ENCODE data around the gene ARL6IP1. TPM values are rescaled to one million over a fixed set of nuclear protein-coding genes. Genes with fewer than 3 reads are reported as not detected.

The ARL6IP1 gene
- total and polyA plus RNA-seq, 3 experiments from 2014 or later, result 90.6 to 229 (median 92.8) TPM

DNA sequence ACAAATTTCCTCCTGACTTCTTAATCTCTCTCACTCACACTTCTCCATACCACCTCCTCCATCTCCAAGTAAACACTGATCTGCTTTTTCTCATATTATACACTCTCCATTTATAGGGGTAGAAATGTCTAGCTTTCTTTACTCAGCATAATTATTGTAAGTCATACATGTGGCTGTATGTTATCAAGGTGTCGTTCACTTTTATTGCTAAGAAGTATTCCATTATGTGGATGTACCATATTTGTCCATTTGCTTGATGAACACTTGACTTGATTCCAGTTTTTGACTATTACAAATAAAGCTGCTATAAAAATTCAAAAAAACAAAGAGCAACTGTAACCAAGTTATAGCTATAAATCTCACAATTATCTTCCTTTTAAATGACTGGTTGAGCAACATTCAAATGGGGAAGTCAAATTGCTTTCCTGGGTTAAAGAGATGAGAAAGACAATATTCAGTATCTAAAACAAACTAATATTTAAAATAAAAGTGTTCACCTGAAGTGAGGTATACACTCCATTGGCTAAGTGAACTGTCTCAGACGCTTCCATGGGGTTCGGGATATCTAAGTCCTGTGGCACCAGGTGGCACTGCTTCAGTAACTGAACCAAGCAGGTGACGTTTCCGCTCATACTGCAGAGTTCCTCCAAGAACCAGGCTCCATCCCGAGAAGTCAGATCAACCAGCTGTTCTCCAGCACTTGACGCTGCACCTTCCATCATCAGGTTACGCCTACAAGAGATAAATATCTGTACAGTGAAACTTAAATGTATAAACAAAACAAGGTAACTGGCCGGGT is 32.6 kb upstream of the ARL6IP1 start:
- ChIA-PET POLR2A (interaction anchor here (0.5 kb wide), 1 partner anchor 51 kb away, joined by 3 read pairs; no protein-coding TSS in a partner anchor), CTCF (interaction anchor here (2.8 kb wide), 1 partner anchor 32 kb away, joined by 9 read pairs; the partner anchor contains the start of gene ARL6IP1)
- no peak for DNase-seq
- no peaks in the 10 kb centered on the region for H3K27me3 ChIP-seq (ENCODE audit: insufficient read depth, low read length, poor library complexity, severe bottlenecking)
- H3K27ac ChIP-seq (ENCODE audit: low read depth, low read length), result no peak overlapping the region
- peak overlapping the region in 3 of 8 donors; percentile 29 to 51 (median 32) for H3K27ac Mint-ChIP-seq
- H3K4me1 ChIP-seq (ENCODE audit: insufficient read depth, low read length), result no peaks in the 10 kb centered on the region
- no peak overlapping the region for H3K4me3 ChIP-seq (ENCODE audit: low read length)
- H3K4me3 Mint-ChIP-seq, result no peak overlapping the region
- no peaks in the 10 kb centered on the region for H3K9me3 Mint-ChIP-seq
- H3K4me1 Mint-ChIP-seq, result peaks cover 0 to 3% (median 0%) of the 10 kb centered on the region in 3 donors
- H3K9me3 ChIP-seq (ENCODE audit: low read length), result no peaks in the 10 kb centered on the region
- peaks cover 83% of the 10 kb centered on the region for H3K36me3 ChIP-seq (ENCODE audit: insufficient read depth, low read length)
- peaks cover 5 to 88% (median 33%) of the 10 kb centered on the region in 3 donors for H3K36me3 Mint-ChIP-seq
- no peaks in the 10 kb centered on the region for H3K27me3 Mint-ChIP-seq

DNA sequence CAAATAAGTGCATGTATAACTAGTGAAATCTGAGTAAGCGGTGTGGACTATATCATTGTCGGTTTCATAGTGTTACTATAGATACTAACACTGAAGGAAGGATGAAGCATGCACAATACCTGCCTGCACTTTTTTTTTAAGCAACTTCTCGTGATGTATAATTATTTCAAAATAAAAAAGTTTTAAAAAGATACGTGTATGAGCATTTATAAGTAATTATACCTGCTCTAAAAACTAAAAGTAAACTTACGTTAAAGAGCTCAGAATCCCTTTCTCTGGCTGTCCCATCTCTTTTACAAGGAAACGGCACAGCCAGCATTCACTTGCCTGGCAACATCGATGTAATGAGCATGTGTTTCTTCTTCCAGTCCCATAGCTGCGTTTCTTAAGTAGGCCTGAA is 31.3 kb upstream of the ARL6IP1 start:
- no peak overlapping the region for H3K27ac Mint-ChIP-seq
- POLR2A ChIA-PET, result no interaction called here
- peaks cover 0 to 3% (median 0%) of the 10 kb centered on the region in 3 donors for H3K4me1 Mint-ChIP-seq

DNA sequence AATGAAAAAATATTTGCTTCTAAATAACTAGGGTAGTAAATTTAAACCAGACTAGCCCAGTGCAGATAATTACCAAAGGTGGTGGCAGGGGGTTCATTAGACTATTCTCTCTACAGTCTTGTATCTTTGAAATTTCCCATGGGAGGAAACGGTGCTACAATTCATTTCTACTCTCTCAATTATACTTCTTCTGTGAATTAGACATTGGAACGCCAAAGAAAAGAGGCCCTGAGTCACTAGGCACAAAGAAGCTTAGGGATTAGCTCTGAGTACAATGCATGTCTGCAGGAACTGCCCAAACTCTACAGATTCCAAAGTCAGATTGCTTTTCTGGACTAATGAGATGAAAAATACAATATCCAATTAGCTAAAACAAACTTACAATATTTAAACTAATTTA is 30.7 kb upstream of the ARL6IP1 start:
- Mint-ChIP-seq H3K36me3 (peaks cover 12 to 83% (median 36%) of the 10 kb centered on the region in 3 donors), H3K4me1 (peaks cover 0 to 3% (median 0%) of the 10 kb centered on the region in 3 donors), H3K27me3 (no peaks in the 10 kb centered on the region), H3K27ac (no peak overlapping the region), H3K4me3 (no peak overlapping the region), H3K9me3 (no peaks in the 10 kb centered on the region)
- Histone ChIP-seq H3K27ac (ENCODE audit: low read depth, low read length) (no peak overlapping the region), H3K9me3 (ENCODE audit: low read length) (no peaks in the 10 kb centered on the region), H3K4me3 (ENCODE audit: low read length) (no peak overlapping the region), H3K4me1 (ENCODE audit: insufficient read depth, low read length) (no peaks in the 10 kb centered on the region), H3K36me3 (ENCODE audit: insufficient read depth, low read length) (peaks cover 74% of the 10 kb centered on the region), H3K27me3 (ENCODE audit: insufficient read depth, low read length, poor library complexity, severe bottlenecking) (no peaks in the 10 kb centered on the region)
- POLR2A ChIA-PET, result no interaction called here
- no peak for DNase-seq
- CTCF ChIA-PET, result no interaction called here

More for the DNA sequence above, 31.3 kb upstream of the ARL6IP1 start:
- Histone ChIP-seq H3K4me1 (ENCODE audit: insufficient read depth, low read length) (no peaks in the 10 kb centered on the region), H3K9me3 (ENCODE audit: low read length) (no peaks in the 10 kb centered on the region), H3K27me3 (ENCODE audit: insufficient read depth, low read length, poor library complexity, severe bottlenecking) (no peaks in the 10 kb centered on the region), H3K4me3 (ENCODE audit: low read length) (no peak overlapping the region), H3K36me3 (ENCODE audit: insufficient read depth, low read length) (peaks cover 80% of the 10 kb centered on the region), H3K27ac (ENCODE audit: low read depth, low read length) (no peak overlapping the region)
- Mint-ChIP-seq H3K27me3 (no peaks in the 10 kb centered on the region), H3K9me3 (no peaks in the 10 kb centered on the region), H3K36me3 (peaks cover 12 to 88% (median 37%) of the 10 kb centered on the region in 3 donors), H3K4me3 (no peak overlapping the region)
- CTCF ChIA-PET, result interaction anchor here (2.8 kb wide), 1 partner anchor 31 kb away, joined by 9 read pairs; the partner anchor contains the start of gene ARL6IP1
- no peak for DNase-seq

DNA sequence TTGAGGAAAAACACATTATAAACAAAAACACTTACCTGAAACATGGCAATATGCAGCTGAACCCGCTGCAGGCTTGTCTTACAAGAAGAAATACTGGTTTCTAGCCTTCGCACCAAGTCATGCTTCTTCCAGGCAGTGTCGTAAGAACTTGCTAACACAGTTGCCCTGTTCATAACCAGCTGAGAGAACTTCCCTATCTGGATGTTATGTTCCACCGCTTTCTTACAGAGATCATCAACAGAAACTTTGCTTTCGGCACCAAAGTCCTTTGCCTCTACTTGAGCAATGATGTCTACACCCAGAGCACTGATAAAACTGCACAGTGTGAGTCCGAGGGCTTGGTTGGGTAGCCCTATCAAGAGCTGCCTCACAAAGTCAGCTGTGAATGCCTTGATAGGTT is 27.9 kb upstream of the ARL6IP1 start:
- H3K4me3 Mint-ChIP-seq, result no peak overlapping the region
- H3K4me1 Mint-ChIP-seq, result peaks cover 0 to 3% (median 0%) of the 10 kb centered on the region in 3 donors
- H3K36me3 Mint-ChIP-seq, result peaks cover 12 to 56% (median 22%) of the 10 kb centered on the region in 3 donors
- no peak overlapping the region for H3K4me3 ChIP-seq (ENCODE audit: low read length)
- no peaks in the 10 kb centered on the region for H3K4me1 ChIP-seq (ENCODE audit: insufficient read depth, low read length)
- ChIA-PET CTCF (interaction anchor here (1.2 to 2.3 kb wide), 2 partner anchors 9 to 11 kb away, joined by 3 to 9 read pairs; no protein-coding TSS in a partner anchor), POLR2A (no interaction called here)
- H3K27ac Mint-ChIP-seq, result no peak overlapping the region
- DNase-seq, result no peak
- H3K36me3 ChIP-seq (ENCODE audit: insufficient read depth, low read length), result peaks cover 49% of the 10 kb centered on the region
- H3K27ac ChIP-seq (ENCODE audit: low read depth, low read length), result no peak overlapping the region
- no peaks in the 10 kb centered on the region for H3K9me3 ChIP-seq (ENCODE audit: low read length)
- no peaks in the 10 kb centered on the region for H3K27me3 ChIP-seq (ENCODE audit: insufficient read depth, low read length, poor library complexity, severe bottlenecking)
- no peaks in the 10 kb centered on the region for H3K27me3 Mint-ChIP-seq
- no peaks in the 10 kb centered on the region for H3K9me3 Mint-ChIP-seq

DNA sequence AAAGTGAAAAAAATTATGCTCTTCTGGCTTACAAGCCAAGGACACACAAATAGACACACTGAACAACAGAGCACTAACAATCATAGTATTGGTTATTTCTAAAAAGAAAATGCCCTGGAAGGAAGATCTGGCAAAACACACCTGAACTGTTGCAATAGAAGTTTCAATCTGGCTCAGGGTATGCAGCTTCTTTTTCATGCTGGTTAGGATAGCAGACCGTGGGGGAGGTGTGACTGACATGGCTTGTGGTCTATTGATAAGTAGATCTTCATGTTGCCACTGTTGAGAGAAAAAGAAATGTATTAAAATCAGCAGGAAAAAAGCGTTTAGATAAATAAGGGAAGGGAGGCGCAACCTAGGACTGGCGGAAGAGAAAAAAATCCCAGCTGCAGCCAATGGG is 26.5 kb upstream of the ARL6IP1 start:
- Histone ChIP-seq H3K4me3 (ENCODE audit: low read length) (no peak overlapping the region), H3K27me3 (ENCODE audit: insufficient read depth, low read length, poor library complexity, severe bottlenecking) (no peaks in the 10 kb centered on the region), H3K27ac (ENCODE audit: low read depth, low read length) (no peak overlapping the region), H3K9me3 (ENCODE audit: low read length) (no peaks in the 10 kb centered on the region), H3K4me1 (ENCODE audit: insufficient read depth, low read length) (no peaks in the 10 kb centered on the region), H3K36me3 (ENCODE audit: insufficient read depth, low read length) (peaks cover 41% of the 10 kb centered on the region)
- Mint-ChIP-seq H3K36me3 (peaks cover 12 to 47% (median 18%) of the 10 kb centered on the region in 3 donors), H3K27ac (peak overlapping the region in 3 of 8 donors; percentile 9 to 34 (median 28)), H3K4me3 (no peak overlapping the region), H3K9me3 (no peaks in the 10 kb centered on the region), H3K27me3 (no peaks in the 10 kb centered on the region), H3K4me1 (peaks cover 0 to 3% (median 0%) of the 10 kb centered on the region in 3 donors)
- ChIA-PET CTCF (no interaction called here), POLR2A (no interaction called here)
- DNase-seq, result no peak

DNA sequence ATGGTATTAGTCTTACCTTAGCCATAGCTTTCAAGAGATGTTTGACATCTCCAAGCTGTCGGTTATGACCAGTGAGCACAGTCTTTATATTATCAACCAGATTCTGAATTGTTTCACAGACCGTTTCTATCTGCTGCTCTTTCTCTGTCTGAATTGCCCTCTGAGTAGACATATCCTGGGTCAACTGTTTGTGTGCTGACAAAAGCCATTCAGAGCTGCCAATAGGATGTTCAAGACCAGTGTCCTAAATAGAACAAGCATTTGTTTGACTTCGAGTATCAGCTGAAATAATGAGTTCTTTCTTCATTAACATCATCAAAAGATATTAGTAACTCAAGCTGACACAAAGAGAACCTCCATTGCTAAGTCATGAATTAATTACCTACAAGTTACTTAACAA is 14.9 kb upstream of the ARL6IP1 start:
- H3K27ac ChIP-seq (ENCODE audit: low read depth, low read length), result no peak overlapping the region
- H3K27me3 Mint-ChIP-seq, result no peaks in the 10 kb centered on the region
- DNase-seq, result no peak
- ChIA-PET CTCF (interaction anchor here (1.0 to 4.5 kb wide), 2 partner anchors 9 to 14 kb away, joined by 3 to 37 read pairs; partner anchors contain the start of gene ARL6IP1), POLR2A (no interaction called here)
- H3K4me3 Mint-ChIP-seq, result no peak overlapping the region
- peak overlapping the region in 1 of 8 donors; percentile 30 for H3K27ac Mint-ChIP-seq
- H3K9me3 Mint-ChIP-seq, result peaks cover 0 to 1% (median 0%) of the 10 kb centered on the region in 5 donors
- H3K36me3 Mint-ChIP-seq, result peaks cover 13 to 67% (median 18%) of the 10 kb centered on the region in 3 donors
- peaks cover 12 to 16% (median 12%) of the 10 kb centered on the region in 3 donors for H3K4me1 Mint-ChIP-seq
- H3K4me1 ChIP-seq (ENCODE audit: insufficient read depth, low read length), result peaks cover 4% of the 10 kb centered on the region
- no peaks in the 10 kb centered on the region for H3K9me3 ChIP-seq (ENCODE audit: low read length)
- H3K27me3 ChIP-seq (ENCODE audit: insufficient read depth, low read length, poor library complexity, severe bottlenecking), result no peaks in the 10 kb centered on the region
- H3K4me3 ChIP-seq (ENCODE audit: low read length), result no peak overlapping the region
- peaks cover 33% of the 10 kb centered on the region for H3K36me3 ChIP-seq (ENCODE audit: insufficient read depth, low read length)

DNA sequence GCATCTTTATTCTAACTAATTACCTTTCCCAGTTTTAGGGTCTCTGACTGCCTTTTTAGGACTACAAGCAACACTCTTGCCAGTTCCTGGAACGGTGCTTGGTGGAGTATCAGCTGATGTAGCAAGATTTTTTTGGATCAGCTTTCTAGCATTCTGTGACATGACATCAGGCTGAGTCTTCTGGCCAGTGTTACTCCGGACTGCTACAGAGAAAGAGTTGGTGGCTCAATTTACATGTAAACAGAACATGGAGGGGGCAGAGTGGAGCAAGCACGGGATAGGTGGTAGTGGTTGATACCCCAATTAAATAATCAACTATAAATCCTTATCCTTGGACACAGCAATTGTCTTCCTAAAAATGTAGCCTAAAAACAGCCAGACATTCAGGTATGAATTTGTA is 10.6 kb upstream of the ARL6IP1 start:
- Mint-ChIP-seq H3K27ac (peak overlapping the region in 2 of 8 donors; percentile 20 to 46), H3K4me3 (no peak overlapping the region), H3K4me1 (no peaks in the 10 kb centered on the region), H3K9me3 (peaks cover 0 to 1% (median 0%) of the 10 kb centered on the region in 5 donors), H3K27me3 (no peaks in the 10 kb centered on the region), H3K36me3 (peaks cover 13 to 75% (median 26%) of the 10 kb centered on the region in 3 donors)
- no peak overlapping the region for H3K4me3 ChIP-seq (ENCODE audit: low read length)
- no peaks in the 10 kb centered on the region for H3K27me3 ChIP-seq (ENCODE audit: insufficient read depth, low read length, poor library complexity, severe bottlenecking)
- H3K27ac ChIP-seq (ENCODE audit: low read depth, low read length), result no peak overlapping the region
- H3K4me1 ChIP-seq (ENCODE audit: insufficient read depth, low read length), result no peaks in the 10 kb centered on the region
- no peak for DNase-seq
- H3K36me3 ChIP-seq (ENCODE audit: insufficient read depth, low read length), result peaks cover 51% of the 10 kb centered on the region
- ChIA-PET POLR2A (no interaction called here), CTCF (no interaction called here)
- H3K9me3 ChIP-seq (ENCODE audit: low read length), result no peaks in the 10 kb centered on the region

DNA sequence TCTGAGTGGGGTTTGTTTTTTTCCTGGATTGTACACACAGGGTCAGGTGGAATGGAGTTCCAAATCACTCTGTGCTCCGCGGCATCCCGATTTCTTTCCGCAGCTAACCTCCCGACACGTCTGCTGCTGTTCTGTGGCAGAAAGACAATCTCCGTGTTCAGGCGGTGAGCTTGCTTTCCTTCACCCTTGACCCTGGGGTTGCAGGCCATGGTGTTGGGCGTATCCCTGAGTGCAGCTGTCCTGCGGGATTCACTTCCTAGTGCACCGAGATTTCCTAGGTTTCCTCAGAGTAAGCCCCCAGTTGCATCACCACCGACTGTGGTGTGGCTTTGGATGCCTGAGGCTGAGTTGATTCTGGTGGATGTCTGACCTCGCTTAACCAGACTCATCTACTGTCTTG is 7.8 kb upstream of the ARL6IP1 start:
- Histone ChIP-seq H3K27ac (ENCODE audit: low read depth, low read length) (no peak overlapping the region), H3K4me3 (ENCODE audit: low read length) (no peak overlapping the region), H3K9me3 (ENCODE audit: low read length) (no peaks in the 10 kb centered on the region), H3K4me1 (ENCODE audit: insufficient read depth, low read length) (peaks cover 5% of the 10 kb centered on the region), H3K27me3 (ENCODE audit: insufficient read depth, low read length, poor library complexity, severe bottlenecking) (no peaks in the 10 kb centered on the region), H3K36me3 (ENCODE audit: insufficient read depth, low read length) (peaks cover 41% of the 10 kb centered on the region)
- DNase-seq, result no peak
- H3K27ac Mint-ChIP-seq, result peak overlapping the region in 1 of 8 donors; percentile 85
- ChIA-PET POLR2A (no interaction called here), CTCF (interaction anchor here (1.3 kb wide), 1 partner anchor 8 kb away, joined by 5 read pairs; the partner anchor contains the start of gene ARL6IP1)
- H3K9me3 Mint-ChIP-seq, result peaks cover 0 to 1% (median 0%) of the 10 kb centered on the region in 5 donors
- peaks cover 13 to 65% (median 22%) of the 10 kb centered on the region in 3 donors for H3K36me3 Mint-ChIP-seq
- H3K4me1 Mint-ChIP-seq, result peaks cover 2 to 21% (median 2%) of the 10 kb centered on the region in 3 donors
- H3K27me3 Mint-ChIP-seq, result no peaks in the 10 kb centered on the region
- no peak overlapping the region for H3K4me3 Mint-ChIP-seq
